IPS-20b (cell line): ENCODE measurements around the gene FDX1.

Experiments
- H3K27ac ChIP-seq: one replicate; pipeline ENCODE4 v1.5.1; 2013; ENCODE audit warnings: low read length
- H3K27me3 ChIP-seq: 2 replicates; pipeline ENCODE4 v1.6.1; 2013; ENCODE audit warnings: mild to moderate bottlenecking, low read length, inconsistent platforms; ENCODE audit not compliant: insufficient read depth
- H3K36me3 ChIP-seq: 2 replicates; pipeline ENCODE4 v1.6.1; 2013; ENCODE audit warnings: low read depth, mild to moderate bottlenecking, inconsistent platforms, low read length, moderate library complexity; ENCODE audit not compliant: insufficient read depth
- H3K4me1 ChIP-seq: 2 replicates; pipeline ENCODE4 v1.6.1; 2013; ENCODE audit warnings: mild to moderate bottlenecking, control low read depth, inconsistent platforms, low read length, moderate library complexity; ENCODE audit not compliant: insufficient read depth
- H3K4me3 ChIP-seq: 2 replicates; pipeline ENCODE4 v1.5.1; 2013; ENCODE audit warnings: mild to moderate bottlenecking, low read length, inconsistent platforms
- H3K9ac ChIP-seq: 2 replicates; pipeline ENCODE4 v1.6.1; 2013; ENCODE audit warnings: low read depth, mild to moderate bottlenecking, inconsistent platforms, low read length, moderate library complexity
- H3K9me3 ChIP-seq: 2 replicates; pipeline ENCODE4 v1.6.1; 2013; ENCODE audit warnings: mild to moderate bottlenecking, low read depth, low read length, inconsistent platforms; ENCODE audit not compliant: insufficient read depth

Gene FDX1

GRCh38 chr11:110473706-110474105 lies 44.0 kb downstream of the FDX1 start:
- H3K27ac ChIP-seq = no peak overlapping the region
- H3K4me1 ChIP-seq = peaks cover 10% of the 10 kb centered on the region; the same call in 1 of the 2 replicates
- H3K27me3 ChIP-seq = no peaks in the 10 kb centered on the region
- H3K9me3 ChIP-seq = no peaks in the 10 kb centered on the region
- no peaks in the 10 kb centered on the region for H3K36me3 ChIP-seq
- no peak overlapping the region for H3K9ac ChIP-seq
- H3K4me3 ChIP-seq = no peak overlapping the region

DNA sequence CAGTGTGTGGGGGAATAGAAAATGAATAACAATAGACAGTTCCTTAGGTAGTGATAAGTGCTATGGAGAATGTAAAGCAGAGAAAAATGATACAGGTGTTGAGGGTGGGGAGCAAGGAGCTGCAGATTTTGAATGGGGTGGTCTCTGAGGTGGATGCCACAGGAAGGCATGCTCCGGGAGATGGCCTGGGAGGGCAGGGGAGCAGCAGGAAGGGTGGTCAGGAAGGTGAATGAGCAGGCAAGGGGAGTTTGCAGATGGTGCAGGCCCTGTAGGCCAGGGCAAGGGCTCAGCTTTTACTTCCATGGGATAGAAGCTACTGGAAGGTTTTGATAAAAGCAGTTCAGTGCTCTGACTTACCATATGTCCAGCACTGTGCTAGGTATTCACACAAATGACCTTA lies 44.8 kb downstream of the FDX1 start:
- H3K36me3 ChIP-seq = no peaks in the 10 kb centered on the region
- peaks cover 10% of the 10 kb centered on the region; the same call in 1 of the 2 replicates for H3K4me1 ChIP-seq
- no peaks in the 10 kb centered on the region for H3K27me3 ChIP-seq
- no peak overlapping the region for H3K4me3 ChIP-seq
- H3K9ac ChIP-seq = no peak overlapping the region
- H3K27ac ChIP-seq = no peak overlapping the region
- H3K9me3 ChIP-seq = no peaks in the 10 kb centered on the region

DNA sequence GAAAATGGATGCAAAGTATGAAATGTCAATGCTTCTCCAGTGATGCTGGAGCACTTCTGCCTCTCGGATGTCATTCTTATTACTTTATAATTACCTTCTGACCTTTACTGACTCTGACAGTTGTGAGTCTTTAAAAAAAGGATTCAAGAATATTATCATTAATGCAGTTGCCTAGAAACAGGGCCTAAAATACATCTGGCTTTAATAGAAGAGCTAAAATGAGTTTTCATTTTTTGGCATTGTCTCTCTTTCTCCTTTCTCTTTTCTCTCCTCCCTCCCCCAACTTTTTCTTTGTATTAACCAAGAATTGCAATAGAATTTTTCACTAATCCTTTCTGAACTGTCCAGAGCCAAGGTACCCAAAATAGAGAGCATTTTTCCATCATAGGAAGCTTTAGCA lies 45.9 kb downstream of the FDX1 start:
- H3K9ac ChIP-seq = no peak overlapping the region
- peaks cover 10% of the 10 kb centered on the region; the same call in 1 of the 2 replicates for H3K4me1 ChIP-seq
- H3K27ac ChIP-seq = no peak overlapping the region
- no peak overlapping the region for H3K4me3 ChIP-seq
- no peaks in the 10 kb centered on the region for H3K9me3 ChIP-seq
- no peaks in the 10 kb centered on the region for H3K27me3 ChIP-seq
- H3K36me3 ChIP-seq = no peaks in the 10 kb centered on the region

DNA sequence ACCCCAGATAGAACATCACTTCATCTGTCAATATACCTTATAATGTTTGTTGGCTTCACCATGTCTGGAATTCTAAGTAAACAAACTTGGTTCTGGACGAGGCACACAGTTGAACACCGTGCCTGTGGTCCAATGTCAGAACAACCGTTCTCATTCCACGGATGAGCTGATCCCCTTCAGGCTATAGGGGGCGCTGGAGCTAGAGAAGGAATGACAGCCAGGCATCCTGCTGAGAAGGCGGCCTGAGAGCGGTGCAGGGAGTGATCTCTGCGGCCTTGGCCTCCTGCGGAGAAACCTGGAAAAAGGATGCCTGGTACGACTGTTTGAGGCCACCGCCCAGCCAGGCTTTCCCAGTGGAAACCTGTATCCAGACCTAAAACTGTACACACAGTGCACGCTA lies 48.7 kb downstream of the FDX1 start:
- Histone ChIP-seq H3K27ac (no peak overlapping the region), H3K36me3 (no peaks in the 10 kb centered on the region), H3K4me1 (peaks cover 10% of the 10 kb centered on the region; the same call in 1 of the 2 replicates), H3K27me3 (no peaks in the 10 kb centered on the region), H3K4me3 (no peak overlapping the region), H3K9me3 (no peaks in the 10 kb centered on the region), H3K9ac (no peak overlapping the region)

DNA sequence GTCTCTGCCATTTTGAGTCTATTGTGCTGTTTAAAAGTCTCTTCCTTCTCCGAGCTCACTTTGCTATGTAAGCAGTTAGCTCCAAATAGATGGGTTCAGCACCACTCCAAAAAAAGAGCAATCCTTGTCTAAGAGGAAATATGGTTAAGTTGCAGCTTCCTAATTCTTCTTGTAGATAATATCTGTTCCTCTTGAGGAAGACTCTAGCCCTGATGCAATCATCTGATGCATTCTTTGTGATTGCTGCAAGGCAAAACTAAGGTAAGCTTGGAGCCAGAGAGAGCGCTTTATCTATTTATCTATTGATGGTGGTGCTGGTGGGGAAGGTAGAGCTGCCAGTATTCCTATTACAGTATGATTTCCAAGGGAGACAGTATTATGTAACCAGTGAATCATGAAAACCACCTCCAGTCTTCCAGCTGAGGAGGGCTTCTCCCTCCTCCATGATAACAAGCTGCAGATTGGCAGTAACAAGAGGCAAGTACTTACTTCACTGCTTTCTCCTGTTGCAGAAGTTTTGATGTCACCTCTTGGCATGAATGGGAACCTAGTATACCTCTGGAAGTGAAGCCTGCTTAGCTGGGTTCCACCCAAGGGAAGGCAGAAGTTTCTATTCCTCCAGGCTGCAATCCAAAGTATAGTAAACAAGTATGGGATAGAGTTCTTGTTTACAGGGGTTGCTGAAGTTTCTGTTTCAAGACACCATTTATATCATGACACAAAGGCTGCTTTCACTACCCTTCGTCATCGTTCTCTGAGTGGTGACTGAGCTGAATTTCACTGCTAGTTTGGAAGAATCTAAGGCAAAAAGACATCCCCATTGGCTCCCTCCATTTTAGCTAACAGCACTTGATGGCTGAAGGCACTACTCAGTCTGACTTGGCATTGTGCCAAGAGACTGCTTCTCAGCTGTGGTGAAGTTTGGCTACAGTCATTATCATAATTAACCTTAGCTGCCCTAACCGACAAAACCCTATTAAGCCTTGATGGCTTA lies 49.7 kb downstream of the FDX1 start:
- H3K27ac ChIP-seq = no peak overlapping the region
- H3K27me3 ChIP-seq = no peaks in the 10 kb centered on the region
- H3K4me1 ChIP-seq = peaks cover 3% of the 10 kb centered on the region; the same call in 1 of the 2 replicates
- H3K9me3 ChIP-seq = no peaks in the 10 kb centered on the region
- no peak overlapping the region for H3K4me3 ChIP-seq
- H3K9ac ChIP-seq = no peak overlapping the region
- H3K36me3 ChIP-seq = no peaks in the 10 kb centered on the region

GRCh38 chr11:110481523-110481922 lies 51.8 kb downstream of the FDX1 start:
- H3K27ac ChIP-seq = no peak overlapping the region

GRCh38 chr11:110486156-110486555 lies 56.4 kb downstream of the FDX1 start:
- Histone ChIP-seq H3K27me3 (no peaks in the 10 kb centered on the region), H3K9me3 (no peaks in the 10 kb centered on the region), H3K4me1 (0 out of 2 replicates have a peak, but pooled peaks cover 3% of the 10 kb centered on the region), H3K9ac (no peak overlapping the region), H3K36me3 (no peaks in the 10 kb centered on the region), H3K27ac (no peak overlapping the region), H3K4me3 (no peak overlapping the region)

More at GRCh38 chr11:110481523-110481922, 51.8 kb downstream of the FDX1 start:
- Histone ChIP-seq H3K27me3 (no peaks in the 10 kb centered on the region), H3K4me1 (no peaks in the 10 kb centered on the region), H3K4me3 (no peak overlapping the region), H3K9me3 (no peaks in the 10 kb centered on the region), H3K36me3 (no peaks in the 10 kb centered on the region), H3K9ac (no peak overlapping the region)

- Histone ChIP-seq H3K4me1 (0 out of 2 replicates have a peak, but pooled peaks cover 3% of the 10 kb centered on the region), H3K4me3 (no peak overlapping the region), H3K27me3 (no peaks in the 10 kb centered on the region), H3K9me3 (no peaks in the 10 kb centered on the region), H3K27ac (no peak overlapping the region), H3K9ac (no peak overlapping the region), H3K36me3 (no peaks in the 10 kb centered on the region)
Measured at GRCh38 chr11:110488446-110488845, 58.7 kb downstream of the FDX1 start.

GRCh38 chr11:110490886-110491285 lies 61.1 kb downstream of the FDX1 start:
- Histone ChIP-seq H3K9me3 (no peaks in the 10 kb centered on the region), H3K4me1 (0 out of 2 replicates have a peak, but pooled peaks cover 3% of the 10 kb centered on the region), H3K36me3 (no peaks in the 10 kb centered on the region), H3K27ac (no peak overlapping the region), H3K4me3 (no peak overlapping the region), H3K27me3 (no peaks in the 10 kb centered on the region), H3K9ac (no peak overlapping the region)

DNA sequence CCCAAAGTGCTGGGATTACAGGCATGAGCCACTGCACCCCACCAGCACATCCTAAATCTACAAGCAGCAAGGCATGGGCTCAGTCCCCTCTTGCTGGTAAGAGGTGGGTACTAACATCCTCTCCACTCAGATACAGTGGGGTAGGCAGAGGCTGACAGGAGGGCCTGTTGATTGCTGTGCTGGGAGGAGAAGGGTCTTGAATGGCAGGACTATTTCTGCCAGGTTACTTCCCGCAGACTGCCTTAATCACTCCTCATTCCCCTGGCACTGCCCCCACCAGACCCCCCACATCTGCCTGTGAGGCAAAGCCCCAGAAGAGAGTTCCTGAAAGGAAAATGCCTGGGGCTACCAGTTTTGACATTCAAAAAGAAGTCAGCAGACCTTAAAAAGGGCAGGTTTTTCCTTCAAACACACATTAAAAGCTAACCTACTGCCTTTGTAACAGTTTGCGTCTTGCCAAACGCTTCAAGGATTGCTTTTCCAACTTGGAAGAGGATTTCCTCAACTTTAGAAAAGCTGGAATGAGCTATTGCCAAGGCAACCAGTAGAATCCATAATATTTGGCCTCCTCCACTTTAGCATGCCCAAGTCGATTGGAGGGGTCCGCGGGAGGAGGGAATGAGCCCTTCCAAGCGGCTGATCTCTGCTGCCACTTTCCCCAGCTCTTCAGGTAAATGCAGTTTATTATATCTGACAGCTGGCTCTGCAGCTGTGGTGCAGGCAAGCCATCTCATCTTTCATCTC lies 62.0 kb downstream of the FDX1 start:
- no peak overlapping the region for H3K27ac ChIP-seq
- H3K4me3 ChIP-seq = no peak overlapping the region
- H3K4me1 ChIP-seq = 0 out of 2 replicates have a peak, but pooled peaks cover 3% of the 10 kb centered on the region
- no peaks in the 10 kb centered on the region for H3K27me3 ChIP-seq
- H3K9me3 ChIP-seq = no peaks in the 10 kb centered on the region
- H3K36me3 ChIP-seq = no peaks in the 10 kb centered on the region
- H3K9ac ChIP-seq = no peak overlapping the region

- no peak overlapping the region for H3K27ac ChIP-seq
- H3K4me1 ChIP-seq = peaks cover 5% of the 10 kb centered on the region; the same call in 1 of the 2 replicates
- H3K4me3 ChIP-seq = no peak overlapping the region
- H3K9me3 ChIP-seq = no peaks in the 10 kb centered on the region
- H3K36me3 ChIP-seq = no peaks in the 10 kb centered on the region
- no peaks in the 10 kb centered on the region for H3K27me3 ChIP-seq
- no peak overlapping the region for H3K9ac ChIP-seq
Measured at GRCh38 chr11:110492321-110492685, 62.6 kb downstream of the FDX1 start.
